ENCODE results near the gene PSMA8.
"Not testable (repeated sequence)": the region's sequence is repeated elsewhere in the genome, so short reads cannot be mapped to it uniquely, and the experiment has no call there.

Gene PSMA8

GRCh38 chr18:26133652-26134051 is at the start of gene PSMA8:
Gene PSMA8 (plus strand): TSS chr18:26133869. CDS start chr18:26133966, 97 bp downstream.
- DNase-seq, result peak in 1 of 2 donors; percentile 3

- no peak for DNase-seq
Measured at GRCh38 chr18:26085056-26085455, 48.6 kb upstream of the PSMA8 start.

- no peak for DNase-seq
Measured at GRCh38 chr18:26086959-26087358, 46.7 kb upstream of the PSMA8 start.

- DNase-seq, result peak; percentile 9 to 10
Measured at GRCh38 chr18:26088487-26088886, 45.2 kb upstream of the PSMA8 start.

GRCh38 chr18:26089293-26090129 is 44.2 kb upstream of the PSMA8 start:
- DNase-seq, result peak; percentile 19 to 23

GRCh38 chr18:26090130-26091046 is 43.3 kb upstream of the PSMA8 start, which contains the start of gene SS18:
Gene SS18 (minus strand): TSS chr18:26090613. CDS start chr18:26090569, 44 bp downstream.
- DNase-seq, result peak; percentile 89 to 93

GRCh38 chr18:26091047-26091630 is 42.5 kb upstream of the PSMA8 start:
- no peak for DNase-seq

- DNase-seq, result no peak
Measured at GRCh38 chr18:26096852-26097251, 36.8 kb upstream of the PSMA8 start.

GRCh38 chr18:26097563-26097962 is 36.1 kb upstream of the PSMA8 start:
- DNase-seq, result no peak

- no peak for DNase-seq
Measured at GRCh38 chr18:26103579-26103978, 30.1 kb upstream of the PSMA8 start.

GRCh38 chr18:26104035-26104434 is 29.6 kb upstream of the PSMA8 start:
- DNase-seq, result no peak

- DNase-seq, result no peak
Measured at GRCh38 chr18:26119246-26119645, 14.4 kb upstream of the PSMA8 start.

- DNase-seq, result no peak
Measured at GRCh38 chr18:26121476-26121875, 12.2 kb upstream of the PSMA8 start.

- not testable (repeated sequence) for DNase-seq
Measured at GRCh38 chr18:26121994-26122393, 11.7 kb upstream of the PSMA8 start.

- no peak for DNase-seq
Measured at GRCh38 chr18:26127786-26128185, 5.9 kb upstream of the PSMA8 start.

- not testable (repeated sequence) for DNase-seq
Measured at GRCh38 chr18:26128192-26128591, 5.5 kb upstream of the PSMA8 start.

GRCh38 chr18:26134107-26134506 is 438 bp downstream of the PSMA8 start:
- DNase-seq, result no peak

- no peak for DNase-seq
Measured at GRCh38 chr18:26135548-26135947, 1.9 kb downstream of the PSMA8 start.

- DNase-seq, result no peak
Measured at GRCh38 chr18:26157326-26157725, 23.7 kb downstream of the PSMA8 start.

- peak in 1 of 2 donors; percentile 3 for DNase-seq
Measured at GRCh38 chr18:26159353-26159752, 25.7 kb downstream of the PSMA8 start.

- DNase-seq, result no peak
Measured at GRCh38 chr18:26164571-26164970, 30.9 kb downstream of the PSMA8 start.

- not testable (repeated sequence) for DNase-seq
Measured at GRCh38 chr18:26167592-26167991, 33.9 kb downstream of the PSMA8 start.

GRCh38 chr18:26175481-26175880 is 41.8 kb downstream of the PSMA8 start:
- DNase-seq, result no peak
